CD4-positive, alpha-beta T cell treated with Interleukin-21 for 1 hour (primary cell): Measurements from ENCODE around the gene AMELY.
"Not testable (repeated sequence)": the region's sequence is repeated elsewhere in the genome, so short reads cannot be mapped to it uniquely, and the experiment has no call there.

ENCODE experiments used
- DNase-seq: peaks from one replicate; pipeline ENCODE4 v3.0.0-alpha.2; 2020

AMELY gene, protein sequence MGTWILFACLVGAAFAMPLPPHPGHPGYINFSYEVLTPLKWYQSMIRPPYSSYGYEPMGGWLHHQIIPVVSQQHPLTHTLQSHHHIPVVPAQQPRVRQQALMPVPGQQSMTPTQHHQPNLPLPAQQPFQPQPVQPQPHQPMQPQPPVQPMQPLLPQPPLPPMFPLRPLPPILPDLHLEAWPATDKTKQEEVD

DNA sequence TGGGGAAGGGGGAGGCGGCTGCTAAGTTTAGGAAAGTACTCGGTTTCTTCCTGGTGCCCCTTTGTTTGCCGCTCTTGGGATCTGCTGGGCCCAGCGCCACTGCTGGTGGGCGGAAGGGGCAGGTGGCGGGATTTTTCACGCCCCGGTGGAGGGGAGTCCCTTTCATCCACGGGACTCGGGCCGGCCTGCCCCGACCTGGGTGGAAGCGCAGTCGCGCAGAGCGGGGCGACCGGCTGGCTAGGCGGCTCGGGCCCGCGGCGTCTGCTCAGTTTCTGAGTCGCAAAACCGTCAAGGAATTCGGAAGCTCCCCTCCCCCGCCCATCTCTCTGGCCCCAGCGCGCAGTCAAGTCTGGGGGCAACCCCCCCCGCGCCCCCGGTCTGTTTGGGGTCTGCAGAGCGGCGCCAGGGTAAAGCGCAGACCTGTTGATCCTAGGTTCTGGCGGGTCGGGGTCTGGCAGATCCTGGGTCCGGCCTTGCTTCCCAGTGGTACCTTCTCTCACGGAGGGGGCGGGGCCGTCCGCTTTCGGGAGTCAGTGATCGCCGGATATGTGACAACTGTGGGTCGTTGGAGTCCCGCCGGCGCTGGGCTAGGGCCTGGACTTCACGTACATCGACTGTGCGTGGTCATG lies at the start of gene AMELY:
AMELY (minus strand) TSS at position 500 of the 629 bp plus-strand sequence. CDS start 39,144 bp downstream, outside the sequence.
- DNase-seq = no peak

DNA sequence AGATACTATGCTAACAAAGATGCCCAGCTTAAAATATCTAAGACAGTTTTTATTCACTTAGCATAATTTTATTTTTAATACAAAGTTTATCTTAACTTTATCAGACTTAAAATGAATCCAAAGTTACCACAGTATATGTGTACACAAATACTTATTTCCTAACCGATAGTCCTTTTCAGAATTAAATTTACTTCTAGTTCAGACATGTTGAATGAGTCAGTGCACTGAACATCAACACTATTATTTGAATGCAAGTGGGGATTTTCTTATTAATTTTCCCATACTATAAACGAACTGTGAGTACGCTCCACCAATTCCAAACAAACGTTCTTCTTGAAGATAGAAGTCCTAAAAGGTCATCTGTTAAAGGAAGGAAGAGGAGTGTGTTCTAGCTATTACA lies 38.4 kb upstream of the AMELY start:
- DNase-seq = no peak

DNA sequence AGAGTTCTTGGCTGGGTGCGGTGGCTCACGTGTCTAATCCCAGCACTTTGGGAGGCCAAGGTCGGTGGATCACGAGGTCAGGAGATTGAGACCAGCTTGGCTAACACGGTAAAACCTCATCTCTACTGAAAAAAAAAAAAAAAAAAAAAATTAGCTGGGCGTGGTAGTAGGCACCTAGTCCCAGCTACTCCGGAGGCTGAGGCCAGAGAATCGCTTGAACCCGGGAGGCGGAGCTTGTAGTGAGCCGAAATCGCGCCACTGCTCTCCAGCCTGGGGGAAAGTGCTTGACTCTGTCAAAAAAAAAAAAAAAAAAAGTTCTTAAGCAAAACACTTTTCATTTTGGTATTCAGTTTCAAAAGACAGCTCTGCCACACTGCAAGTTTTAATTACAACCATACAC lies 36.8 kb upstream of the AMELY start:
- DNase-seq = no peak

DNA sequence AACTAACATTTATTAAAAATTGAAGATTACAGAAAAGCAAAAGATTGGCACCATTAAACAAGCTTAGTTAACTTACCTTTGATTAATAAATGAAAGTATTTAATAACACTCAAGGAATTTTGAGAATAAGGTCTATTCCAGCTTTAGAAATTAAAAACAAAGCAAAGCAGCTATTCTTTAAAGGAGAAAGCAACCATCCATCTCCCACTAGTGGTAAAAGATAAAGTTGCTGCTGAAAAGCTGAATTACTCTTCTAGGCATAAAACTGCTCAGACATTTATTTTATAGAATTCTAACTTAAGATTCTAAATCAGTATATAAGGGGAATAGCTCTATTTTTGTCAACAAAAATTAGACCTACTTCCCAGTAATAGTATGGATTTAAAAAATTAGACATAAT lies 36.1 kb upstream of the AMELY start:
- DNase-seq = no peak

DNA sequence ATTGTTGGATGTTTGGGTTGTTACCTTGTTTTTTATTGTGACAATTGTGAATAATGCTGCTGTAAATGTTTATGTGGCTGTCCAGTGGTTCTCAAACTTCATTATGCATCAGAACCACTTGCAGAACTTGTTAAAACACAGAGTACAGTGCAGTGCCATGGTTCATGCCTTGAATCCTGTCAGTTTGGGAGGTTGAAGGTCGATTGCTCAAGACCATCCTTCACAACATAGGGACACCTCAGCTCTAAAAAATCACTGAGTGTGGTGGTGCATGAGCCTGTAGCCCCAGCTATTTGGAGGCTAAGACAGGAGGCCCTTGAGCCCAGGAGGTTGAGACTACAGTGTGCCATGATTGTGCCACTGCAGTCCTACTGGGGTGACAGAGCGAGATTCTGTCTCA lies 23.9 kb upstream of the AMELY start:
- no peak for DNase-seq

DNA sequence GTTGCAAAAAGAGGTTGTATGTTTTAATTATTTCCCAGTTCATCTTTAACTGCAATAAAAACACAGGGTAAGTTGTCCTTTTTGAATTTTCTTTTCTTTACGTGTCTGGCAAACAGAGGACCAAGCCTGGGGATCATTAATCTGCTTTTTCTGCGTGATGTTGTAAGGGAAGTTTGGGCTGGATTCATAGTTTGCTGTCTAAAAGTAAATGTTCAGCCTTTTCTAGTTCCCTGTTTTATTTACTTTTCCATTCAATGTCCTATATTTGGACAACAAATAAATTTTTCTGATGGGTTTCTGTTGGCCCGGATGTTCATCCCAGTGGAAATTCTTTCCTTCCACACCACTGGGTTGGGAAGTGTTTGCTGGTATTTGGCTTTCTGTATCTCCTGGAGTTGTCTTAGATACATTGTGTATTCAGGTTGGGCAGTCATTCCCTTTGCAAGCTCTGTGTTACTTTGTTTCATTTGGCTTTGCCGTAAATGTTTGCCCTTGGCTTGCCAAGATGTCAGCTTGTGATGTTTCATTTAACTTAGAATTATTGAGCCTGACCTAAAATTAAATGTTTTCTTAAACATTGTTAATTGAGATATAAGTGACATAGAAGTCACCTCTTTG lies 20.3 kb upstream of the AMELY start:
- no peak for DNase-seq

DNA sequence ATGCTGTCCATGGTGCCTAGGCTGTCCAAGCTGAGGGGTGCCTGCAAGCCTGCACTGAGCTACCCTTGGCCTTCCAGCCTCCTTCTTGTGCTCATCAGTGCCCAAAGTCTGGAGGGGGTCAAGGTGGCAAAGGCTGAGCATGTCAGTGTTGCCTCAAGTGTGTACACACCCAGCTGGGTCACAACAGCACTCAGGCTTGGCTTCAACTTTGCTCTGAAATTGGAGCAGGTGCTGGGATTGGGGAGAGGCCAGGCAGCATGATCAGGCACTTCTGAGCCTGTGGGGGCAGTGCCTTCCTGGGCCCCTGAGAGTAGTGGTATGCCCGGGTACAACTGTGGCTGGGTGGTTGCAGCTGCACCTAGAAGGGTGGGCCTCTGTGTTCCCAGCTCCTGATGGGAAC lies 17.7 kb upstream of the AMELY start:
- DNase-seq = no peak

DNA sequence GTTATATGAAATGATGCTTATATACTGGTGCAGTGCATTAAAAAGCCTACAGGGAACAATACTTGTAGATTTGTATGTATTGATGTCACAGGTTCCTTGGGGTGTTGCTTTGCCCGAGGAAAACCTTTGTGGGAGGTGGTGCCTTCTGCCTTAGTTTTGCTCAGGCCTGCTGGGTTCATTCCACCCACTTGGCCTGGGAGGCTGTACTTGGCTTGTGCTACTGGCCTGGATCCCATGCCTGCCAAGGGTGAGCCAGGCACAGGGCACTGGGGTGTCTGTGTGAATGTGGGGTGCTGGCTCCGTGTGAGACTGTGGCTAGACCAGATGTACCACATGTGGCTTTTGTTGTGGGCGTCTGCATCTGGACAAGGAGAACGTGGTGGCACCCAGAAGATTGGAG lies 16.7 kb upstream of the AMELY start:
- no peak for DNase-seq

DNA sequence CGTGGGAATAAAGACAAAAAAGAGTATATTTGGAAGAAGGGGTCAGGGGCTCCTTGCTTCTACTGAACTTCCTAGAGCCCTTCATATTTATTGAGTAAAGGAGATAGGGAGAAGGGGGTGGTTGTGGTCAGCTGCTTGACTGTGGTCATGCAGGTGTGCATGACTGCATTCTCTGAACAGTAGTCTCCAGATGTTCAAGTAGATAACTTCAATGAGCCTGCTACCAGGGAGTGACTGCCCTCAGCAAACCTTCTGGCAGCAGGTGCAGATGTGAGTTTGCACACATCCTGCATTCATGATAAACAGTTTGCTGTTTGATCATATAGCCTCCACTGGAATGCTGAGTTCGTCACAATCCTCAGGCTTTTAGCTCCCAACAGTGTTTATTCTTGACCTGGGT lies 9.5 kb upstream of the AMELY start:
- no peak for DNase-seq

DNA sequence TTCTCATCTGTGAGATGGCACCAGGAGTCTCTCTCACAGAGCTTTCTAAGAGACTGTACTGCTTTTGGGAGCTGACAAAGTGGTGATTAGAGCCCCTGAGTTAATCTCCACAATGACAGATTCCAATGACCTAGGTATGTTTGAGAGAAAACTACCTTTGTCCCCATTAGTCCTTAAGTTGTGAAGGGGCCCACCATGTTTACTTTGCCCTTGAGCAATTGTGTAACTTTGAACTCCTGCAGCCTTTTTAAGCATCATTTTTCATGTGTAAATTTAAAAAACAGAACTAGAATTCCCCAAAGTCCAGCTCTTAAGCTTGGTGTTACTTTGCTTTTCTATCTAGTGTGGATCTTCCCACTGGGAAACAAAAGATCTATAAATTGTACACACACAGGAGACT lies 1.8 kb upstream of the AMELY start:
- no peak for DNase-seq

DNA sequence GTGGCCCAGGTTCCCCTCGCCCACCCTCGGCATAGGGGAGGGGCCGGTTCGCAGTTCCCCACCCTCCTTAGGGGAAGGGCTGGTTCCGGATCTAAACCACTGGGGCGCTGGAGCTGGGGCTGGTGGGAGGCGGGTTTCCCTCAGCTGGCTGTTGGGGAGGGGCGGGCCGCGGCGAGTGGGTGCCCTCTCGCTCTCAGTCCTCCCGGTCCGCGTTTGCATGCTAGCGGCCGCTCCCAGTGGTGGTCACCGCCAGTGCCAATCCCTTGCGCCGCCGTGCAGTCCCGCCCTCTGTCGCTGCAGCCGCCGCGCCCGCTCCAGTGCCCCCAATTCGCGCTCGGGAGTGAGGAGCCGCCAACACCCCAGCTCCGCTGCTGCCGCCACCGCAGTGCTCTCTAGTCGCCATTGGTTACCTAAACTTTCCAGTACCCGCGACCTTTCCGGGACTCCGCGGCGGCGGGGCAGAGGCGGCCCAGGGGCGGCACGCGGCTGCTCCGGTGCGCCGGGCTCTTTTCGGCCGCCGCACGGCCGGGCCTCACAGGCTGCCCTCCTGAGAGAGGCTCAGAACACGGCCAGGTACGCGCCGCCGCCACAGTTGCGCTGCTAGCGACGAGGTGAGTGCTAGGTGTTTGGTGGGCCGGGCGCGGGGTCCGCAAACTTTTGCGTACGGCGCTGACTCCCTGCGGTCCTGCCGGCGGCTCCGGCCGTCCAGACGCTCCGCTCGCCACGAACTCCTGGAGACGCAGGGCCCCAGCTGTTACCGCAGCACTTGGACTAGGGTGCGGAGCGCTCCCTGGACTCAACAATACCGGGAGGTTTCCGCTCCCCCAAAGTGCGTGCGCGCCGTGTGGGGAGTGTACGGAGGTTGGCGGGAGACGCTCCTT lies 940 bp downstream of the AMELY start, which contains the start of gene TBL1Y:
TBL1Y (plus strand) TSS at position 326 of the 881 bp plus-strand sequence. CDS start 114,388 bp downstream, outside the sequence.
- DNase-seq = no peak

DNA sequence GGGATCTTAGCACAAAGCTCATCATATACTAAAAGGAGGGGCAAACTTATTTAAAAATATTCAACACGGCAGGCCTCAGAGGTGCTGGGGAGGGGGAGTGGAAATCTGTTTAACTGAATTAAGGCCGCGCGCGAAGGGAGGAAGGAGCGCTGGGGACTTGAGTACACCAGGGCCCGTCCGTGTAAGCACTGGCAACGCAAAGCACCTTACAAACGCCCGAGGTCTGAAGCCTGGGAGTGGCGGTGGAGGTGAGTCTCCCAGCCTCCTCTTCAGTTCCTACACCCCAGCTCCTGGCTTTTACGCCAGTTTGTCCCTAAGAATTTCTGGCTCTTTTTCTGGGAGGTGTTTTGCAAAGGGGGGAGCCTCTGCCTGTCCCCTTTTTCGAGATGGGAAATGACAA lies 1.7 kb downstream of the AMELY start:
- DNase-seq = no peak

DNA sequence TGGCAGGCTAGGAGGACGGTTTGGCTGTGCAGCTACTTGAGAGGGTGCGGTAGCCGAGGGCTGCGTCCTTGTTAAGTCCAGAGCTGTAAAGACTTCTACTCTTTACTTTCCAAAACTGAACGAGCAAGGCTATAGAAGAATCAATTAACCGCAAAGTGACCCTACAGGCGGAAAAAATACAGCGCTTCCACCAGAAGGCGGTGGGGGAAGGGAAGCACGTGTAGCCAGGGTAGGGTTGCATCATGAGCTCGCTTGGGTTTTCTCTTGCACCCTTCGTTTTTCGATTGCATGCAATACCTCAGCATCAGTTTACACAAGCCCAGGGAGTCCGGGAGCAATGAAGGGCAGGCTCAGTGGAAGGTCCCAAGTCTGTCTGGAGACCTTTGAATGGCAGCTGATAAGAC lies 2.4 kb downstream of the AMELY start:
- no peak for DNase-seq

DNA sequence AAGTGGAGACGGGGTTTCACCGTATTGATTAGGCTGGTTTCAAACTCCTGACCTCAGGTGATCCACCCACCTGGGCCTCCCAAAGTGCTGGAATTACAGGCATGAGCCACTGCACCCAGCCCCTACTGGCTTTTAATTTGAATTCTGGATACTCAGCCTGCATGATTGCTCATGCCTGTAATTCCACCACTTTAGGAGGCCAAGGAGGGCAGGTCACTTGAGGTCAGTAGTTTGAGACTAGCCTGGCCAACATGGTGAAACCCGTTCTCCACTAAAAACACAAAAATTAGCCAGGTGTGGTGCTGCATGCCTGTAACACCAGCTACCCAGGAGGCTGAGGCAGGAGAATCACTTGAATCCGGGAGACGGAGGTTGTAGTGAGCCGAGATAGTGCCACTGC lies 3.5 kb downstream of the AMELY start:
- DNase-seq = not testable (repeated sequence)

DNA sequence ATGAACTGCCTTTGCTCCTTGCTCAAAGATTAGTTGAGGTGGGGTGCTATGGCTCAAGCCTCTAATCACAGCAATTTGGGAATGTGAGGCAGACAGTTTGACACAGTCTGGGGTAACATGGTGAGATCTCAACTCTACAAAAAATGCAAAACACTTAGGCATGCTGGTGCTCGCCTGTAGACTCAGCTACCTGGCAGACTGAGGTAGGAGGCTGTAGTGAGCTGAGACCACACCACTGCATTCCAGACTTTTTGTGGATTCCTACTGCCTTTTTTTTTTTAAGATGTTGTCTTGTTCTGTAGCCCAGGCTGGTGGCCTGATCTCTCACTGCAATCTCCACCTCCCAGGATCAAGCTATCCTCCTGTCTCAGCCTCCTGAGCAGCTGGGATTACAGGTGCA lies 4.0 kb downstream of the AMELY start:
- DNase-seq = no peak

DNA sequence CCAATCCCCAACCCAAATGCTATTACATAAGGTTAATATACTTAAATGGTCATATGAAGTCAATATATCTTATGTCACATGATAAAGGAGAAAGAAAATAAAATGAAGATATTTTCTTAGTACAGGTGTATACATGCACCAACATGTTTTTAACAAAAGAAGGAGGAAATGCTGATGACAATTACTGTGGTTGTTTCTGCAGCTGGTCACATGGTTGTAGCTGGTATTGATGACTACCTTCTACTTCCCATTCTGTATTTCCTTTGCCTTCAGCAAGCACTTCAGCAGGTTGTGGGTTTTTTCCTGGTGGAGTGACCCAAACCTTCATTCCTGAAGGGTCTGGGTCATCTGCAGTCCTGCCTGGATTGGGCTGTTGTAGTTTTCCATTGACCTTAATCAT lies 9.4 kb downstream of the AMELY start:
- DNase-seq = not testable (repeated sequence)

DNA sequence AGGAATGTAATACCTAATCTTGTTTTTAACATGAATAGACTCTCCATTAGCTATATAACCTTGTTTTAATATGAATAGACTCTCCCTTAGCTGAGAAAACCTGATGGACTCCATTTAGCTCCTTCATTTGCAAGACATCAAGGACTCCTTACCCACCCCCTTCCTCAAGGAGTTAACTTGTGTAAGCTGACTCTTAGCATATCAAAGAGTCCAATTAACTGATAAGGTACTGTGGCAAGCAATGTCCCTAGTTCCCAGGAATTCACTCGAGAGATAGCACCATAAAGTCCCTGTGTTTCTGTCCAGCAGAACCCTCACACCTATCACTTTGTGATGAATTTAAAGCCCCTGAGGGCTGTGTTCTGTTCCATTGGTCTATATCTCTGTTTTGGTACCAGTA lies 16.3 kb downstream of the AMELY start:
- no peak for DNase-seq

DNA sequence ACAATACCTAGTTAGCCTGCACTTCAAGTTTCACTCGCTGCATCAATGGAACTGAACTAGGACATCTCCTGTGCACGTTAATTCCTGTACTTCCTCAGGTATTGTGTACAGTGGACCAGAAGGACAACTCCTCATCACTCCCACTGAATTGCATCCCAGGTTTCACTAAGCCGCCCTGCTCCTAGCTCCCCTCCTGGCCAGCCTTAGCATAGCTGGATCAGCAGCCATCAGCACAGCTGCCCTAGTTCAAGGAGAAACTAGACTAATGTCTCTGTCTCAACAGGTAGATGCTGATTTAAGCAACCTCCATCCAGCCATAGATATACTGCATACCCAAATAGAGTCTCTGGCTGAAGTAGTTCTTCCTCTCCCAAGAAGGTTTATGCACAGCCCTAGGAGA lies 17.1 kb downstream of the AMELY start:
- DNase-seq = no peak

DNA sequence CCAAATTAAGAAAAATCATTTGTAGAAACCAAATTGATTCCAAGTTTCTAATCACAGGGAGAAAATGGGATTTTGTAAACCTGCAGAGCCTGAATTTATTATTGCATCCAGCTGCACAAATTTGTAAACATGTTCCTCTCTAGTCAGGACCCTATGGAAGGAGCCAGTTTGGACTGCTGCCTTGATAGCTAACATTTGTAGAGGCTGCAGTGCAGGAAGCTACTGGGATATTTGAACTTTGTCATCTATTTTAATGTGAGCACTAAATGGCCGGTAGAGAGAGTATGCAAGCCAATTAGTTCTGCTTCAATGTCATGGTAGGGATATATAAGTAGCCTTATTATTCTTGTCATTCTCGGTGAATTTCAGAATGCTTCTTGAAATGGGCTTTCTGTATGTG lies 62.2 kb downstream of the AMELY start:
- no peak for DNase-seq

DNA sequence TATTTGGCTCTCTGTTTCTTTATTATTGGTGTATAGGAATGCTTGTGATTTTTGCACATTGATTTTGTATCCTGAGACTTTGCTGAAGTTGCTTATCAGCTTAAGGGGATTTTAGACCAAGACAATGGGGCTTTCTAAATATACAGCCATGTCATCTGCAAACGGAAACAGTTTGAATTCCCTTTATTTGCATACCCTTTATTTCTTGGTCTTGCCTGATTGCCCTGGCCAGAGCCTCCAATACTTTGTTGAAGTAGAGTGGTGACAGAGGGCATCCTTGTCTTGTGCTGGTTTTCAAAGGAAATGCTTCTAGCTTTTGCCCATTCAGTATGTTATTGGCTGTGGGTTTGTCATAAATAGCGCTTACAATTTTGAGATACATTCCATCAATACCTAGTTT lies 68.9 kb downstream of the AMELY start:
- not testable (repeated sequence) for DNase-seq
